Bronchial epithelial cell (primary cell): ENCODE results near the gene TMEM135. TPM values are rescaled to one million over a fixed set of nuclear protein-coding genes. Genes with fewer than 3 reads are reported as not detected.
"Not testable (repeated sequence)": the region's sequence is repeated elsewhere in the genome, so short reads cannot be mapped to it uniquely, and the experiment has no call there.

Experiments used
- DNase-seq: peaks from one replicate; pipeline ENCODE4 v3.0.0-alpha.2; 2010; ENCODE audit warnings: low read depth
- FAIRE-seq: peaks from 2 replicates; lab custom pipeline; 2011; peaks lifted over from hg19 to GRCh38; lab: Jason Lieb, UNC
- H3K27me3 ChIP-seq: 2 replicates; pipeline ENCODE4 v1.5.1; 2011; ENCODE audit warnings: low read length; ENCODE audit not compliant: control insufficient read depth, insufficient read depth
- H3K36me3 ChIP-seq: 2 replicates; pipeline ENCODE4 v1.5.1; 2011; ENCODE audit warnings: low read length; ENCODE audit not compliant: control insufficient read depth, insufficient read depth
- H3K4me3 ChIP-seq: 2 replicates; pipeline ENCODE4 v1.5.1; 2011; ENCODE audit warnings: mild to moderate bottlenecking, low read depth, low read length, control low read depth
- total RNA-seq: library from RNA; depleted of rRNA; stranded (reverse); fragments of >200 nt; gene quantifications from 2 replicates; pipeline ENCODE4 v1.2.1, GENCODE V29; 2014
- TF ChIP-seq, protein P1 (sequence below): IDR thresholded peaks from 2 replicates; pipeline ENCODE4 v1.5.1; 2011; ENCODE audit warnings: mild to moderate bottlenecking, moderate library complexity, low read length, control low read depth, inconsistent platforms; ENCODE audit not compliant: insufficient read depth, severe bottlenecking

The TMEM135 gene
- total RNA-seq, 1 donor from 2014 or later, result 6.8 TPM

DNA sequence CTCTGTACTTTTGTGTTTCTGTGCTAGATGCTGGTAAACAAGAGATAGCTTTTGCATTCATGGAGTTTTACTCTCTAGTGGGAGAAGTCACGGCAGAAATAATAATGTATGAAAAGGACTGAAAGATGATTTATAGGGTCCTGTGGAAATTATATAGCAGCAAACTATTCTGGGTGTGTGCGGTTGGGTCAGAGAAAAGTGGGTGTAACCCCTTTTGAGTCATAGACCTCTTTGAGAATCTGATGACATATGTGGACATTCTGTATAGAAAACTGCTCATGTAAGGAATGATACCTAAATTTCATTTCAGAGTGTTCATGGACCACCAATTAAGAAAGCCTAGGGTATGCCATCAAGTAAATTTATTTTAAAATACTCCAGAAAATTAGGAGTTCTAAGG is 54.4 kb downstream of the TMEM135 start:
- Histone ChIP-seq H3K36me3 (no peaks in the 10 kb centered on the region), H3K4me3 (no peak overlapping the region), H3K27me3 (no peaks in the 10 kb centered on the region)
- TF ChIP-seq, protein P1, sequence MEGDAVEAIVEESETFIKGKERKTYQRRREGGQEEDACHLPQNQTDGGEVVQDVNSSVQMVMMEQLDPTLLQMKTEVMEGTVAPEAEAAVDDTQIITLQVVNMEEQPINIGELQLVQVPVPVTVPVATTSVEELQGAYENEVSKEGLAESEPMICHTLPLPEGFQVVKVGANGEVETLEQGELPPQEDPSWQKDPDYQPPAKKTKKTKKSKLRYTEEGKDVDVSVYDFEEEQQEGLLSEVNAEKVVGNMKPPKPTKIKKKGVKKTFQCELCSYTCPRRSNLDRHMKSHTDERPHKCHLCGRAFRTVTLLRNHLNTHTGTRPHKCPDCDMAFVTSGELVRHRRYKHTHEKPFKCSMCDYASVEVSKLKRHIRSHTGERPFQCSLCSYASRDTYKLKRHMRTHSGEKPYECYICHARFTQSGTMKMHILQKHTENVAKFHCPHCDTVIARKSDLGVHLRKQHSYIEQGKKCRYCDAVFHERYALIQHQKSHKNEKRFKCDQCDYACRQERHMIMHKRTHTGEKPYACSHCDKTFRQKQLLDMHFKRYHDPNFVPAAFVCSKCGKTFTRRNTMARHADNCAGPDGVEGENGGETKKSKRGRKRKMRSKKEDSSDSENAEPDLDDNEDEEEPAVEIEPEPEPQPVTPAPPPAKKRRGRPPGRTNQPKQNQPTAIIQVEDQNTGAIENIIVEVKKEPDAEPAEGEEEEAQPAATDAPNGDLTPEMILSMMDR, result no peak
- DNase-seq (peak; percentile 50), FAIRE-seq (no peak)

DNA sequence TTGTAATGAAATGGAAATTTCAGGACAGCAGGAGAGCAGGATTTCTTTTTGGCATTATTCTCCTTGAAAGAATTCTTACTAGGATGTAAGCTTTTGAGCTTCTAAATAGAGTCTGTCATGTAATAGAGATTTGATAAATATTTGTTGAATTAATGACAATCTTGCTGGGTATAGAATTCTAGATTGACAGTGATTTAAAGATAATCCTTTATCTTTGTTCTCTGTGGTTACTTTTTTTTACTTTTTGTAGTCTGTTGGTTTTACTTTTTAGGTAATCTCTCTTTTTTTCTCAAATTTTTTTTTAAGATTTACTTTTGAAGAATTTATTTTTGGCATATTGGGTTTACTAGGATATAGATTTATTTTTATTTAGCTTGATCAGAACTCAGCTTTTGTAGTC is 54.8 kb downstream of the TMEM135 start:
- H3K4me3 ChIP-seq, result no peak overlapping the region
- TF ChIP-seq, protein P1, result no peak
- H3K27me3 ChIP-seq, result no peaks in the 10 kb centered on the region
- H3K36me3 ChIP-seq, result no peaks in the 10 kb centered on the region
- FAIRE-seq (no peak), DNase-seq (no peak)

DNA sequence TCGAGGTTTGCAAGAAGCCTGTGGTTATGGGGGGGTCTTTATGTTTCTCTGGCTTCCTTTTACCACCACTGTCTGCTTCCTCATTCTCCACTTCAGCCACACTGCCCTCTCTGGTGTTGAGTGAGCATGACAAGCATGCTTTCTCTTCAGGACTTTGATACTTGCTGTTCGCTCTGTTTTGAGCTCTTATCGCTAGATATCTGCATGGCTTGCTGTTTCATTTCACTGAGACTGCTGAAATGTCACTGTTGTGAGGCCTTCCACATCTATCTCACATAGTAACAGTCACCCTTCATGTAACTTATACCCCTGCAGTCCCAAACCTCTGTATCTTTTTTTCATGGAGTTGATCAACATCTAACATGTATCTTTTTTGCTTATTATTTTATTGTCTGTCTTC is 59.8 kb downstream of the TMEM135 start:
- H3K27me3 ChIP-seq, result no peaks in the 10 kb centered on the region
- TF ChIP-seq, protein P1, result peak; percentile 79
- no peak for FAIRE-seq
- DNase-seq, result peak; percentile 46
- no peaks in the 10 kb centered on the region for H3K36me3 ChIP-seq
- no peak overlapping the region for H3K4me3 ChIP-seq

DNA sequence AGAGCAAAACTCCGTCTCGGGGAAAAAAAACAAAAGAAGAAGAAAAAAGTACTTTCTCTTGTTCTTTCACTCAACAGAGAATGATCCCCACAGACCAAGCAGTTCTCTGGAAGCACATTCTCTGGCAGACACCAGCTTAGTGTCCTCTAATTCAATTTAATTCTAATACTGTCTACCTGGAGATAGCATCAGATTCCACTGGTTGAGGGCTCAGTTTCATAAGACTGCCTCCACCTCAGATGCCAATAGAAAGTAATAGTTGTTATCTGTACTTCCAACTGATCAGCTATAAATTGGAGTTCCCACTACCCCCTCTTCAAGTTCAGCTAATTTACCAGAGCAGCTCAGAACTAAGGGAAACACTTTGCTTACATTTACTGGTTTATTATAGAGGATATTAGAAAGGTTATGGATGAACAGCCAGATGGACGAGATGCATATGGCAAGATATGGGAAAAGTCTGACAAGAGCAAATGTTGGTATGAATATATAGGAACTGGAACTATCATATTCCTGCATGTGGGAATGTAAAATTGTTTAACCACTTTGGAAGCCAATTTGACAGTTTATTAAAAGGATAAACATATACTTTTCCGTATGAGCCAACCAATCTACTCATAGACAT is 64.3 kb downstream of the TMEM135 start:
- no peaks in the 10 kb centered on the region for H3K27me3 ChIP-seq
- no peaks in the 10 kb centered on the region for H3K36me3 ChIP-seq
- TF ChIP-seq, protein P1, result no peak
- H3K4me3 ChIP-seq, result no peak overlapping the region
- no peak for DNase-seq
- FAIRE-seq, result no peak

DNA sequence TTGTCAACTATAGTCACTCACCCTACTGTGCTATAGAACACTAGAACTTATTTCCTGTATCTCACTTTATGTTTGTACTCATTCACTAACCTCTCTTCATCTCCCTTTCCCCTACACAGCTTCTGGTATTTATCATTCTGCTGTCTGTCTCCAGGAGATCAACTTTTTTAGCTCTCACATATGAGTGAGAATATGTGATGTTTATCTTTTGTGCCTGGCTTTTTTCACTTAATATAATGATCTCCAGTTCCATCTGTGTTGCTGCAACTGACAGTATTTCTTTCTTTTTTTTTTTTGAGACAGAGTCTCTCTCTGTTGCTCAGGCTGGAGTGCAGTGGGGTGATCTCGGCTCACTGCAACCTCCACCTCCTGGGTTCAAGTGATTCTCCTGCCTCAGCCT is 68.1 kb downstream of the TMEM135 start:
- not testable (repeated sequence) for H3K36me3 ChIP-seq, H3K27me3 ChIP-seq, DNase-seq, H3K4me3 ChIP-seq, FAIRE-seq

DNA sequence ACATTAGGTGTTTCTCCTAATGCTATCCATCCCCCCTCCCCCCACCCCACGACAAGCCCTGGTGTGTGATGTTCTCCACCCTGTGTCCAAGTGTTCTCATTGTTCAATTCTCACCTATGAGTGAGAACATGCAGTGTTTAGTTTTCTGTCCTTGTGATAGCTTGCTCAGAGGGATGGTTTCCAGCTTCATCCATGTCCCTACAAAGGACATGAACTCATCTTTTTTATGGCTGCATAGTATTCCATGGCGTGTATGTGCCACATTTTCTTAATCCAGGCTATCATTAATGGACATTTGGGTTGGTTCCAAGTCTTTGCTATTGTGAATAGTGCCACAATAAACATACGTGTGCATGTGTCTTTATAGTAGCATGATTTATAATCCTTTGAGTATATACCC is 69.6 kb downstream of the TMEM135 start:
- H3K4me3 ChIP-seq, FAIRE-seq, H3K27me3 ChIP-seq, H3K36me3 ChIP-seq, DNase-seq: not testable (repeated sequence)
